LNCaP clone FGC (cell line): ENCODE data around the gene PTOV1.

Source experiments
- DNase-seq: peaks from one replicate; pipeline ENCODE4 v3.0.0-alpha.2; 2011; ENCODE audit warnings: low read depth
- H3K4me3 ChIP-seq: 2 replicates; pipeline ENCODE4 v1.5.1; 2011; ENCODE audit warnings: mild to moderate bottlenecking, low read depth, low read length, control low read depth
- TF ChIP-seq, protein P1 (sequence below): IDR thresholded peaks from 2 replicates; pipeline ENCODE4 v1.5.1; 2012; ENCODE audit warnings: mild to moderate bottlenecking; ENCODE audit not compliant: control insufficient read depth, insufficient read depth; ENCODE audit errors: extremely low read depth

The PTOV1 gene

DNA sequence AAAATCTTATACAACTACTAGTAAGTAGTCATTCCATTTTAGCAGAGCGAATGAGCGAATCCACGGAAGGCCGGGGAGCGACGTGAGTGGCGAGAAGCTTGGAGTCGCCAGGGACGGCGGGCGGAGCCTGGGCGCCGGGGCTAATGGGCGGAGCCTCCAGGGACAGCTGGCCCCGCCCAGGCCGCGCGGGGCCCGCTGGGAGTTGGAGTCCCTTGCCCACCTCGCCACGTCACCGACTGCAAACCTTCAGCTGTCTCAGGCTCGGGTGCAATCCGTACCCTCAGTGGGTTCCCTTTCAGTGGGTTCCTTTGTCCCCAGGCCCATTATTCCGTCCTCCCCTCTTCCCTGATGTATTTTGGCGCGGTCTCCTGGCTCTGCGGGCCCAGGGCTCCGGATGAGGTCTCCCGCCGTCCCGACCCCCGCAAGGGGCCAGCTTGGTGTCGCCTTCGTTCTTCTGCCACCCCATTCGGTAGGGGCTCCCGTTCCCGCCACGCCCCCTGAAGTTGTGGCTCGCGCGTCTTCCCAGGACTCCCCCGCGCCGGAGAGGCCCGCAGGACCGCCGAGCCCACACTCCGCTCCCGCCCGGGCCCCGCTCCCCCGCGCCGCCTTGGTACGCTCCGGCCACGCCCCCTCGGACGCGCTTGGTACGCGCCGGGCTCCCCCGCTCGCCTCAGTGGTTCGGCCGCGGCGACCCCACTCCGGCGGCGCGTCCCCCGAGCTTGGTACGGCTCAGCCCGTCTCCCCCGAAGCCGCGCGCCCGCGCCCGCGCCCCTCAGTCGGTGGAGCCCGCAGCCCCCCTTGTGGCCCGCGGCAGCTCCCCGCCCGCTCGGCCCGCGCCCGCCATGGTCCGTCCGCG lies at the start of gene PTOV1:
TSS of gene PTOV1 (plus strand) at position 673 of the 856 bp plus-strand sequence.
- peak; percentile 81 for DNase-seq
- TF ChIP-seq, protein P1, sequence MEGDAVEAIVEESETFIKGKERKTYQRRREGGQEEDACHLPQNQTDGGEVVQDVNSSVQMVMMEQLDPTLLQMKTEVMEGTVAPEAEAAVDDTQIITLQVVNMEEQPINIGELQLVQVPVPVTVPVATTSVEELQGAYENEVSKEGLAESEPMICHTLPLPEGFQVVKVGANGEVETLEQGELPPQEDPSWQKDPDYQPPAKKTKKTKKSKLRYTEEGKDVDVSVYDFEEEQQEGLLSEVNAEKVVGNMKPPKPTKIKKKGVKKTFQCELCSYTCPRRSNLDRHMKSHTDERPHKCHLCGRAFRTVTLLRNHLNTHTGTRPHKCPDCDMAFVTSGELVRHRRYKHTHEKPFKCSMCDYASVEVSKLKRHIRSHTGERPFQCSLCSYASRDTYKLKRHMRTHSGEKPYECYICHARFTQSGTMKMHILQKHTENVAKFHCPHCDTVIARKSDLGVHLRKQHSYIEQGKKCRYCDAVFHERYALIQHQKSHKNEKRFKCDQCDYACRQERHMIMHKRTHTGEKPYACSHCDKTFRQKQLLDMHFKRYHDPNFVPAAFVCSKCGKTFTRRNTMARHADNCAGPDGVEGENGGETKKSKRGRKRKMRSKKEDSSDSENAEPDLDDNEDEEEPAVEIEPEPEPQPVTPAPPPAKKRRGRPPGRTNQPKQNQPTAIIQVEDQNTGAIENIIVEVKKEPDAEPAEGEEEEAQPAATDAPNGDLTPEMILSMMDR: no peak
- peak within 1 kb of the TSS; percentile 91 for H3K4me3 ChIP-seq

DNA sequence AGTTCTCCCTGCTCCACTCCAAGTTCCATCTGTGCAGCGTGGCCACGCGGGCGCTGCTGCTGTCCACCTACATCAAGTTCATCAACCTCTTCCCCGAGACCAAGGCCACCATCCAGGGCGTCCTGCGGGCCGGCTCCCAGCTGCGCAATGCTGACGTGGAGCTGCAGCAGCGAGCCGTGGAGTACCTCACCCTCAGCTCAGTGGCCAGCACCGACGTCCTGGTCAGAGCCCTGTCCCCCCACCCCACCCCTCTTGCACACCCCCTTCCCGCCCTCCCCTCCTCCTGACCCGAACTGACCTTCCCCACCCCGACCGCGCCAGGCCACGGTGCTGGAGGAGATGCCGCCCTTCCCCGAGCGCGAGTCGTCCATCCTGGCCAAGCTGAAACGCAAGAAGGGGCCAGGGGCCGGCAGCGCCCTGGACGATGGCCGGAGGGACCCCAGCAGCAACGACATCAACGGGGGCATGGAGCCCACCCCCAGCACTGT lies 49.5 kb upstream of the PTOV1 start:
- no peak for DNase-seq
- TF ChIP-seq, protein P1: no peak
- no peak overlapping the region for H3K4me3 ChIP-seq

DNA sequence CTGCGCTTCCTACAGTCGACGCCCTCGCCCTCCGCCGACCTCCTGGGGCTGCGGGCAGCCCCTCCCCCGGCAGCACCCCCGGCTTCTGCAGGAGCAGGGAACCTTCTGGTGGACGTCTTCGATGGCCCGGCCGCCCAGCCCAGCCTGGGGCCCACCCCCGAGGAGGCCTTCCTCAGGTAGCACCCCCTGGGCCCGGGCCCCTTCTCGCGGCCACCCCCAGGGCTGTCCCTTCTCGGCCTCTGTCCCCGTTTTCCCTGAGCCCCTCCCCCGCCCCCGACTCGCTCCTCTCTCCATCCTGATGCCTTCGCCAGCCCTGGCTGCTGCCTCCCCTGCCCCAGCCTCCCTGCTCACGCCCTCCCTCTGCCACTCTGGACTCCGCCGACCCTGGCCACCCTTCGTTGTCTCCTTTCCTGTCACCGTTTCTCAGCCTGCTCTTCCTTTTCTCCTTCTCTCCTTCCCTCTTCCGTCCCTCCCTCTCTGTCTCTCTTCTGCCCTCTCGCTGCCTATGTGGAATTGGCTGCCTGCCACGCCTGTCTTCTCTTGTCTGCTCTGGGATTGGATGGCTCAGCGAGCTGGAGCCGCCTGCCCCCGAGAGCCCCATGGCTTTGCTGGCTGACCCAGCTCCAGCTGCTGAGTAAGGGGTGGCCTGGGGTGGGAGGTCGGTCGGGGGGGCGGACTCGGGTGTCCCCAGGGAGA lies 48.8 kb upstream of the PTOV1 start:
- DNase-seq: no peak
- H3K4me3 ChIP-seq: no peak overlapping the region
- TF ChIP-seq, protein P1: peak; percentile 23; the same call in 1 of the 2 replicates

DNA sequence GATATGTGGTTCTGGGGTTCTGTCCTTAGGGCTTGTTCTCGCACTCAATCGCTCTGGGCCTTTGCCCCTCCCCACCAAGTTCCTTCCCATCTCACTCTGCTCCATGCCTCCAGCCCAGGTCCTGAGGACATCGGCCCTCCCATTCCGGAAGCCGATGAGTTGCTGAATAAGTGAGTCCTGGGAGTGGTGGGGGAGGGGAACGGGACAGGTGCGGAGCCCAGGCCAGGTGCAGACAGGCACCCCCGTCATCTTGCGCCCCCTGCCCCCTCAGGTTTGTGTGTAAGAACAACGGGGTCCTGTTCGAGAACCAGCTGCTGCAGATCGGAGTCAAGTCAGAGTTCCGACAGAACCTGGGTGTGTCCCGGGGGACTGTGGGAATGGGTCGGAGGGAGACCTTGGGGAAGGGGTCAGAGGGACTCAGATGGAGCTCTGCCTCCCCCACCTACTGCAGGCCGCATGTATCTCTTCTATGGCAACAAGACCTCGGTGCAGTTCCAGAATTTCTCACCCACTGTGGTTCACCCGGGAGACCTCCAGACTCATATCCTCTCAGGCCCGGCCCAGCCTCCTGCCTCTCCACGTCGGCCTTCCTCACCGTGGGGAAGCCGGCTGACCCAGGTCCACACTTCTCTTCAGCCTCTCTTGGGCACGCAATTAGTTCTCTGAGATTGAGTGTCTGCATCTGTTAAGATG lies 48.0 kb upstream of the PTOV1 start:
- H3K4me3 ChIP-seq: no peak overlapping the region
- no peak for DNase-seq
- TF ChIP-seq, protein P1: no peak

DNA sequence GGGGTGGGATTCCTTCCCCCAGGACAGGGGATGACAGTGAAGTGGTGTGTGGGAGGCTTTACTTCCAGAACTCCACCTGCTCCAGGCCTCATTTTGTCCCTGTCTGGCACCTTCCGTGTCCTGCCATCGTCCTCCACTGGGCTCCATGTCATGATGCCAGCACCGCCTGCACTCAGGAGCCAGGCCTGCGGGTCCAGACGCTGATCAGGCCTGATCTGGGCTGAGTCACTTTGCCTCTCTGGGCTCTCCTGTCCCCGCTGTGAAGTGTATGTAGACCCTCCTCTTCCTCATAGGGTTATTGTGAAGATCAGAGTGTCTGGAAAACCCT lies 47.5 kb upstream of the PTOV1 start:
- TF ChIP-seq, protein P1: no peak
- H3K4me3 ChIP-seq: no peak overlapping the region
- no peak for DNase-seq

DNA sequence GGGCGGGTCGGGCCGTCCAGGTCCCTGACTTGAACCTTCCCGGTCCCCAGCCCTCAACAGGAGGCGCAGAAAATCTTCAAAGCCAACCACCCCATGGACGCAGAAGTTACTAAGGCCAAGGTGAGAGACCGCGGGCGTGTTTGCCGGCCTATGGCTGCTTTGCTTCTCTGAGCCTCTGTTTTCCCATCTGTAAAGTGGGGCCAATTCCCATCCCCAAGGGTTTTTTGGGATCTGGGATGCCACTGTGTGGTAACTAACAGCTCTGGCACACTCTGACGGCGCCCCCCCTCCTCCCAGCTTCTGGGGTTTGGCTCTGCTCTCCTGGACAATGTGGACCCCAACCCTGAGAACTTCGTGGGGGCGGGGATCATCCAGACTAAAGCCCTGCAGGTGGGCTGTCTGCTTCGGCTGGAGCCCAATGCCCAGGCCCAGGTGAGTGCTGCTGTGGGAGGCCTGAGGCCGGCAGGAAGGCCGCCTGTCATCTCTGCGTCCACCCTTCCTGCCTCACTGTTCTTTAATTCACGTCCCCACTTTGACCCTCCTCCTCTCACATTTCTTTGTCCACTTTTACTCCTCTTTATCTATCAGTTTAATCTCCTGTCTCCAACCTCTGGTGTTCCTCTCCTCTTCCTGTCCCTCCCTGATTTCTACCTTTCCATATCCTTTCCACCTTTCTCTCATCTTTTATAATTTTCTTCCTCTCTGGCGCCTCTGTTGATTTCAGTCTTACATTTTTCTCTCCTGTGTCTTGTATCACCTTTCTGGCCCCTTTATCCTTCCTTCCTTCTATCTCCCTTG lies 44.9 kb upstream of the PTOV1 start:
- TF ChIP-seq, protein P1: no peak
- no peak for DNase-seq
- no peak overlapping the region for H3K4me3 ChIP-seq
